ENCODE measurements around the gene PDE6A.

PDE6A gene

GRCh38 chr5:149969181-149969930, 24.8 kb upstream of the PDE6A start (continued):
- TF ChIP-seq, protein P1, sequence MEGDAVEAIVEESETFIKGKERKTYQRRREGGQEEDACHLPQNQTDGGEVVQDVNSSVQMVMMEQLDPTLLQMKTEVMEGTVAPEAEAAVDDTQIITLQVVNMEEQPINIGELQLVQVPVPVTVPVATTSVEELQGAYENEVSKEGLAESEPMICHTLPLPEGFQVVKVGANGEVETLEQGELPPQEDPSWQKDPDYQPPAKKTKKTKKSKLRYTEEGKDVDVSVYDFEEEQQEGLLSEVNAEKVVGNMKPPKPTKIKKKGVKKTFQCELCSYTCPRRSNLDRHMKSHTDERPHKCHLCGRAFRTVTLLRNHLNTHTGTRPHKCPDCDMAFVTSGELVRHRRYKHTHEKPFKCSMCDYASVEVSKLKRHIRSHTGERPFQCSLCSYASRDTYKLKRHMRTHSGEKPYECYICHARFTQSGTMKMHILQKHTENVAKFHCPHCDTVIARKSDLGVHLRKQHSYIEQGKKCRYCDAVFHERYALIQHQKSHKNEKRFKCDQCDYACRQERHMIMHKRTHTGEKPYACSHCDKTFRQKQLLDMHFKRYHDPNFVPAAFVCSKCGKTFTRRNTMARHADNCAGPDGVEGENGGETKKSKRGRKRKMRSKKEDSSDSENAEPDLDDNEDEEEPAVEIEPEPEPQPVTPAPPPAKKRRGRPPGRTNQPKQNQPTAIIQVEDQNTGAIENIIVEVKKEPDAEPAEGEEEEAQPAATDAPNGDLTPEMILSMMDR (tag by site-specific recombination; IDR thresholded peaks at IDR 0.05), result no peak
- TF ChIP-seq GLI4 (tag by site-specific recombination; IDR thresholded peaks at IDR 0.05), result no peak
- TF ChIP-seq SP2 (tag by site-specific recombination; IDR thresholded peaks at IDR 0.05), result no peak
- TF ChIP-seq ZNF404 (tag by site-specific recombination; IDR thresholded peaks at IDR 0.05), result no peak
- no peak for TF ChIP-seq YY1 (tag by site-specific recombination; IDR thresholded peaks at IDR 0.05)
- TF ChIP-seq, protein P2, sequence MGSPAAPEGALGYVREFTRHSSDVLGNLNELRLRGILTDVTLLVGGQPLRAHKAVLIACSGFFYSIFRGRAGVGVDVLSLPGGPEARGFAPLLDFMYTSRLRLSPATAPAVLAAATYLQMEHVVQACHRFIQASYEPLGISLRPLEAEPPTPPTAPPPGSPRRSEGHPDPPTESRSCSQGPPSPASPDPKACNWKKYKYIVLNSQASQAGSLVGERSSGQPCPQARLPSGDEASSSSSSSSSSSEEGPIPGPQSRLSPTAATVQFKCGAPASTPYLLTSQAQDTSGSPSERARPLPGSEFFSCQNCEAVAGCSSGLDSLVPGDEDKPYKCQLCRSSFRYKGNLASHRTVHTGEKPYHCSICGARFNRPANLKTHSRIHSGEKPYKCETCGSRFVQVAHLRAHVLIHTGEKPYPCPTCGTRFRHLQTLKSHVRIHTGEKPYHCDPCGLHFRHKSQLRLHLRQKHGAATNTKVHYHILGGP (tag by site-specific recombination; IDR thresholded peaks at IDR 0.05), result no peak
- TF ChIP-seq ZXDB (tag by site-specific recombination; IDR thresholded peaks at IDR 0.05), result no peak
- TF ChIP-seq ZNF324 (tag by site-specific recombination; IDR thresholded peaks at IDR 0.05), result no peak
- no peak for TF ChIP-seq ZNF37A (tag by site-specific recombination; IDR thresholded peaks at IDR 0.05)

GRCh38 chr5:149966946-149967345, 22.4 kb upstream of the PDE6A start:
- Histone ChIP-seq H3K36me3 (ENCODE audit: control insufficient read depth in 2 of 2, insufficient read depth in 1 of 2, low read length in 2 of 2) (peaks cover 0 to 2% of the 10 kb centered on the region in 2 experiments; a peak in 1 of 3 replicates), H3K4me1 (ENCODE audit: control insufficient read depth, insufficient read depth, low read length) (no peaks in the 10 kb centered on the region), H3K9me3 (ENCODE audit: control insufficient read depth, insufficient read depth, low read depth, low read length) (no peaks in the 10 kb centered on the region), H3K27ac (ENCODE audit: extremely low read depth, low read depth, low read length) (no peak overlapping the region), H3K4me3 (ENCODE audit: low read depth, low read length) (no peak overlapping the region)
- ChIA-PET CTCF (interaction anchor here (0.6 to 5.5 kb wide), 6 partner anchors 24 to 133 kb away, joined by 3 to 31 read pairs (median 11); no protein-coding TSS in a partner anchor), POLR2A (interaction anchor here (0.5 kb wide), 1 partner anchor 51 kb away, joined by 3 read pairs; no protein-coding TSS in a partner anchor)
- TF ChIP-seq ZNF155 (tag by site-specific recombination; IDR thresholded peaks at IDR 0.05), result no peak
- no peak for TF ChIP-seq GLI2 (tag by site-specific recombination; IDR thresholded peaks at IDR 0.05; ENCODE audit: borderline replicate concordance, low read depth)
- TF ChIP-seq BCL11B (tag by site-specific recombination; IDR thresholded peaks at IDR 0.05; ENCODE audit: low read depth), result no peak
- no peak for TF ChIP-seq ZNF548 (tag by site-specific recombination; IDR thresholded peaks at IDR 0.05)
- TF ChIP-seq ZNF558 (tag by site-specific recombination; IDR thresholded peaks at IDR 0.05), result no peak
- TF ChIP-seq, protein P1 (tag by site-specific recombination; IDR thresholded peaks at IDR 0.05), result no peak
- no peak for TF ChIP-seq ZSCAN5A (tag by site-specific recombination; IDR thresholded peaks at IDR 0.05)
- TF ChIP-seq ZNF654 (tag by site-specific recombination; IDR thresholded peaks at IDR 0.05; ENCODE audit: low read depth), result no peak
- no peak for TF ChIP-seq PBX3 (CRISPR knock-in tag; IDR thresholded peaks at IDR 0.05)
- TF ChIP-seq ZNF175 (tag by site-specific recombination; IDR thresholded peaks at IDR 0.05), result no peak
- TF ChIP-seq ZNF518A (tag by site-specific recombination; conservative IDR thresholded peaks at IDR 0.05; ENCODE audit: low read depth), result no peak
- TF ChIP-seq IKZF3 (tag by site-specific recombination; IDR thresholded peaks at IDR 0.05), result no peak
- TF ChIP-seq ZNF768 (tag by site-specific recombination; IDR thresholded peaks at IDR 0.05), result no peak
- no peak for TF ChIP-seq ZNF423 (tag by site-specific recombination; IDR thresholded peaks at IDR 0.05)
- no peak for TF ChIP-seq ZNF416 (tag by site-specific recombination; IDR thresholded peaks at IDR 0.05)
- TF ChIP-seq ZNF600 (tag by site-specific recombination; IDR thresholded peaks at IDR 0.05), result no peak

Data from HEK293 (cell line).